Stimulated activated CD4-positive, alpha-beta T cell treated with anti-CD3 and anti-CD28 coated beads, Interleukin-1b, Interleukin-23, amount 100 ng/mL, for 1 hour (primary cell): ENCODE data around the gene SYT13.

Experiments used
- DNase-seq, 2 donors: peaks; one replicate each; pipeline ENCODE4 v3.0.0-alpha.2; 2020; ENCODE audit warnings: low read depth in 2 of 2

Gene SYT13

DNA sequence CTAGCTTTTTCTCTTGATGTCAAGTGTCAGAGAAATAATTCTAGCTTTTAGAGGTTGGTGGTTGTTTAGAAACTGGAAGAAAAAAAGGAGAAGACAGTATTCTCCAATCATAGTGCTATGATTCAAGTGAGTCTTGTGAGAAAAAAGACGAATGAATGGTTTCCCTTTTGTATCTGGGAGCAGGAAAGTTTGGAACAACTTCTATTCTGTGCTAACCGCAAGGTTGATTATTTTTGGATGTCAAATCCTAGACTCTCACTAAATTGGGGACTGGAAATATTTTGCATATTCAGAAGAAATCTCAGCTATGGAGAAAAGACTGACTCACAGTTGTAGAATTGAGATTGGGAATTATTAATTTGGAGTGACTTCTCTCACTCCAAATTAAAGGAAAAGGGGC is 69.2 kb downstream of the SYT13 start:
- no peak for DNase-seq

DNA sequence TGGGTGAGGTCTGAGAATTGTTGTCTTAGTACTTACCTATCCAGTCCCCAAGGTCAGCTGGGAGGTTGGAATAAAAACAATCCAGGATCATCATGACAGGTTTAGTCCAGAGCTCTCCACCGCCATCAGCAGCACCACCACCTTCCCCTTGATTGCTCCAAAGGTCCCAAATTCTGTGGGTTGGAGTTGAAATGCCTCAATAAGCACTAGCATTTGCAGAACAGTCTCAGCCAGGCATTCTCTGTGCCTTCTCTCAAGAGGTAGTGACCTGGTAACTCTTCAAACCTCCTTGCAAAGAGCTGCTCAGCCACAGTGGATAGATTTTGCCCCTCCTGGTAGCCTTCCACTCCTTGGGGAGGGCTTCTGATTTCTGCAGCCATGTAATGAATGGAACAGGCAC is 70.1 kb downstream of the SYT13 start:
- DNase-seq = no peak

GRCh38 chr11:45215098-45215865 is 70.9 kb downstream of the SYT13 start:
- no peak for DNase-seq

DNA sequence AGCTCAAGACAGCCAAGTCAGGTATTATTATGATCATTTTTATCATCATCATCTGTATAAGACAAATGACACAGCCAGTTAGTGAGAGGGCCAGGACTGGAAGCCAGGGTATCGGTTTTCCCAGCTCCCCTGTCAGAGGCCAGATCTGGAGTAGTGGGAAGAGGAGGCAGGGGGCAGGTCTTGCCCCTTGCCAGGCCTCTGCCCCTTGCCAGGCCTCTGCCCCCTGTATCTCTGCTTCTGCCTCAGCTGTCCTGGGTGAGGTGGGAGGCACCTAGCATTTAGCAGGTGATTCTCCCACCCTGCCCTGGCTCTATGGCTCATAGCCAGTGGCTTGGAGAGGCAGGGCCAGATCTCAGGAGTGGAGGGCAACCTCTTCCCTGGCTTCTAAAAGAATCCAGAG is 72.4 kb downstream of the SYT13 start:
- no peak for DNase-seq

DNA sequence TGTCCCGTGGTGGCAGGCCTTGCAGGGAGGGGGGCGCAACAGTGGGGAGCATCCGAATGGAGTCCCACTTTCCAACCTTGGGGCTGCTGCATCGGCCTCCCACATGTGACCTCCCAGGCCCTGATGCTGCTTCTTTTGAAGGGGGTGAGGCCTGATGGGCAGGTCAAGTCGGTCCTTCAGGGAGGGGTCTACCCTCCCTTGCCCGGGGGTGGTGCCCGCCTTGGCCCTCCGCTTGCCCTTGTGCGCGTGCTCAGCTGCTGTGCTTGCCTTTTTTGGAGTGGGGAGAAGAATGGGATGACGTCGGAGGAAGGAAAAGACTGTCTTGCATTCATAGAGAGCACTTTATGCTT is 72.8 kb downstream of the SYT13 start:
- no peak for DNase-seq

DNA sequence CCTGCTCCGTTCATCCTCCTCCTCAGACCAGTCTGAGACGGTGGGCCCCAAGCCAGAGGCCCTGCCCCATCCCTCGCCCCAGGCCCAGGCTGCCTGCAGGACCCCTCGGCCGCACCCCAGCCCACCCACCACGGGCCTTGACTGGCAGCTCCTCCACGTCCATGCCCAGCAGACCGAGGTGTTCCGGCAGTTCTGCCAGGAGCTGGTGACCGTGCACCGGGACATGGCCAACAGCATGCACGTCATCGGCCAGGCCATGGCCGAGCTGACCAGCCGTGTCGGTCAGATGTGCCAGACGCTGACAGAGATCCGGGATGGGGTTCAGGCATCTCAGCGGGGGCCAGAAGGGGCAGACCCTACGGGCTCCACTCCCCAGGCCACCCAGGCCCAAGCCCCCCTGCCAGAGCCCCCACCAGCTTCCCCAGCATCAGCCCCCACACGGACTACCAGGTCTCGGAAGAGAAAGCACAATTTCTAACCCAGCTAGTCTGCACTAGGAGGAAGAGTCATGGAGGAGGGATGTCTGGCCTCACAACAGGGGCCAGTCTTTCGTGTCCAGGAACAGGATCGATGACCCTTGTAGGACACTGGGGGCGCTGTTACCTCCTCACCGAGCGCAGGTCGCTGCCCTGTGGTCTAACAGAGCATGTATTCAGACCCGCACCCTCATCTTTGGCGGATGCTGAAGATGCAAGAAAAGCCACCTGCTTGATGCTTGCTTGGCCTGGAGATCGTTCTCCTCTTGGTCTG is 73.4 kb downstream of the SYT13 start:
- DNase-seq = no peak

DNA sequence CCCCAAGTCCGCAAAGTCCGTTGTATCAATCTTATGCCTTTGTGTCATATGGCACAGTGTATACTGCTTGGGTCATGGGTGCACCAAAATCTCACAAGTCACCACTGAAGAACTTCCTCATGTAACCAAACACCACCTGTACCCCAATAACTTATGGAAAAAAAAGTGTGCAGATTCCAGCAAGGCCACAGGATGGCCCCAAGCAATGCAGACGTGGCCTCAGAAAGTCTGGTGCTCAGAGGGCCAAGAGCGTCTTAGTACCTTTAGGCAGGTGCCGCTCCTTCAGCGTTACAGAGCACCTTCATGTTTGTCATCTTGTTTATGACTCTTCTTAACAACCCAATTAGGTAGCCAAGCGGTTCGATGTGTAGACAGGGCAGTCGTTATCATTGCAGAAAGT is 74.4 kb downstream of the SYT13 start:
- no peak for DNase-seq

GRCh38 chr11:45210846-45211245 is 75.3 kb downstream of the SYT13 start:
- no peak for DNase-seq

DNA sequence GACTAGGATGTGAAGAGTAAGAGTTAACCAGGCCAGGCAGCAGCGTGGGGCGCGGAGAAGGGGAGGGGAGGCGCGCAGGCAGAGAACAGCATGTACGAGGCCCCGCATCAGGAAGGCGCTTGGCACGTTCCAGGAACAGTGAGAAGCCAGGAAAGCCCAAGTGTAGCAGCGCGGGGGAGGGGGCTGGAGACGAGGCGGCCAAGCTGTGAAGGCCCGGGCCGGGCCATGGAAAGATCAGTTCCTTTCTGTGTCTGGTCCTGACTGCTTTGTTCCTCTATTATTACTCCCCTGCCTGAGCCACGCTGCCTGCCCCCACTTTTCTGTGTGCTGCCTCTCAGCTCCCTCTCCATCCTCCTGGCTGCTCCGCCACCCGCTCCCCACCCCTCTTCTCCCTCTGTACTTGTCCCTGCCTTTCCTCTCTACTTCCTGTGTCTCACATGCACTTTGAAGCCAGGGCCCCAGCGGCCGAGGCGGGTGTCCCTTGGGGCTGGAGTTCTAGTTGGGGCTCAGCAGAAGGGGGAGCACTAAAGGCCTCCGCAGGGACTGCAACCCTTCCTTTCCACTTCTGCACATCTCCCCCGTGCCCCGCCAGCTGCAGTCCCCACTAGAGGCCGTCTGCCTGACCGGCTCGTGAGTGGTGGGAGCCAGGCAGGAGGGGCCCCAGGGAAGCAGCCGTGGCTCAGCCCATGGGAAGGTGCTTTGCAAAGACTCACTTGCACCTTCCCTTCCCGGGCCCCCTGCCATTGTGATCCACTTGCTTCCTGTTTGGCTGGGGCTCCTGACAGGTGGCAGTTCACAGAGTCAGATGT is 76.0 kb downstream of the SYT13 start:
- DNase-seq = no peak

DNA sequence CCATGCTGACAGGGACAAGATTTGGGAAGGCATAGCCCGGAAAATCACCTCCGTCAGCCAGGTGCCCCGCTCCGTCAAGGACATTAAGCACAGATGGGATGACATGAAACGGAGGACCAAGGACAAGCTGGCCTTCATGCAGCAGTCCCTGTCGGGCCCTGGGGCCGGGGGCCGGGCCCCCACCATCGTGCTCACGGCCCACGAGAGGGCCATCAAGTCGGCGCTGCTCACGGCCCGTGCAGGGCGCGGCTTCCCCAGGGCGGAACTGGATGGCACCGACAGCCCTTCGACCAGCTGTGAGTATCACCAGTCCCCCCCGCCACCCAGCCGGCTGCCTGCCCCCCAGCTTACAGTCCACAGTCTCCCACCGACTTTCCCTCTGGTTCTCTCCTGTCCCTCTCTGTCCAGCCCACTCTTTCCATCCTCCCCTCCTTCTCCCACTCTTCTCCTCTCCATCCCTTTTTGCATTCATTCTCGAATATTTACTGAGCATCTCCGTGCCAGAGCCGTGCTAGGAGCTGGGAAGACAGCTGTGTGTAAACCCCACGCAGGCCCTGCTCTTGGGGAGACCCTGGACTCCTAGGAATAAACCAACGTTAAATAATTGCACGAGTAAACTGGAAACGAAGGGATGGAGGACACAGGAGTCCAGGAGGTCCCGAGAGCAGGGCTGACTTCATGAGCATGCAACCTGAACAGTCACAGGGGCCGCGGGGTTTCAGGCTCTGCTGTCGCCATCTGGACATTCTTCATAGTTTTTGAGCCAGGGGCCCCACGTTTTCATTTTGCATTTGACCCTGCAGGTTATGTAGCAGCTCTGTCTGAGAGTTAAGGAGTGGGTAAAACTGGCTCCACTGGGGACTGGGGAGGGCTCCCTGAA is 76.9 kb downstream of the SYT13 start:
- no peak for DNase-seq

DNA sequence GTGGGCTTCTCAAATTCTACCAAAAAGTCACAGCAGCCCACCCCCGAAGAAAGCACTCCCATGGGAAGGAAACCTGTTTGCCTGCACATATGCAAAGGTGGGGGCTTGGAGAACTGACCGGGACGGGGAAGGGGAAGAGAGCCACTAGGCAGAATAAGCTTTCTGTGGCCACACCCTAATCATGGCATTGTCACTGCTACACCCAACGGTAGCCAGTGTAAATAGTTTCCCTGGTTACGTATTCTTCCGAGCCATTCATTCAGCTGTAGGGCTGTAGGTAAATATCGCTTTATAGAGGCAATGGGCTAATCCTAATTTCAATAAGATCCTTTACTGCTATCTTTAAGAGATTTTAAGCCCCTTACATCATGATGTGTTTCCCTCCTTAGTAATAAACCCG is 78.0 kb downstream of the SYT13 start:
- no peak for DNase-seq

DNA sequence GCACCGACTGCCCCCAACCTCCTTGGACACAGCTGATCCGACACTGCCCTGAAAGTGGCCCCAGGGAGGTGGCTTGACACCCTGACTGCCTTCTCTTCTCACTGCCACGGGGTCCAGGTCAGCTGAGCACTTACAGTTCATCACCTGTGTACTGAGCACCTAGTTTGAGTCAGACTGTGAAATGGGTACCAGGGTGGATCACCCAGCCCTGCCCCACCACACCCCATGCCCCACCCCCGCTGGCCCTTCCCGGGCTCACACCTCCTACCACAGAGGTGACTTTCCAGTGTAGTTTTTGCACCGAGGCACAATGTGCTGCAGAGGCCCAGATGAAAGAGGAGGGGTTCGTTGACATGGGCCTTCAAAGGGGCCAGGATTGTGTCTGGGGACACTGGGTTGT is 80.2 kb downstream of the SYT13 start:
- DNase-seq = no peak

GRCh38 chr11:45204761-45205160 is 81.4 kb downstream of the SYT13 start:
- DNase-seq = no peak

- DNase-seq = no peak
Observed at GRCh38 chr11:45193695-45194094, 92.4 kb downstream of the SYT13 start.
